ENCODE results near the gene KIF5A. TPM values are rescaled to one million over a fixed set of nuclear protein-coding genes. Genes with fewer than 3 reads are reported as not detected.
"Not testable (repeated sequence)": the region's sequence is repeated elsewhere in the genome, so short reads cannot be mapped to it uniquely, and the experiment has no call there.

The KIF5A gene
- polyA plus RNA-seq, 3 donors: 0.01 TPM; not detected in 2

- H3K4me2 ChIP-seq (replicated peaks; ENCODE audit: extremely low read depth, low read length, poor library complexity, severe bottlenecking): no peak overlapping the region
- Mint-ChIP-seq H3K27me3 (ENCODE audit: low read depth in 3 of 3) (peaks cover 16 to 32% (median 24%) of the 10 kb centered on the region in 3 donors), H3K27ac (no peak overlapping the region), H3K4me3 (no peak overlapping the region), H3K36me3 (no peaks in the 10 kb centered on the region), H3K9me3 (peaks cover 0 to 2% (median 0%) of the 10 kb centered on the region in 7 donors), H3K4me1 (no peaks in the 10 kb centered on the region)
- DNase-seq: no peak
- H3K9ac ChIP-seq (ENCODE audit: insufficient read depth, low read length, poor library complexity, severe bottlenecking): no peak overlapping the region
- intact Hi-C loops (cut with micrococcal nuclease): no loop called here
- H3K36me3 ChIP-seq (replicated peaks in 1 of 2; ENCODE audit: control insufficient read depth in 1 of 2, insufficient read depth in 2 of 2, low read length in 2 of 2): no peaks in the 10 kb centered on the region
- no peaks in the 10 kb centered on the region for H3K4me1 ChIP-seq (ENCODE audit: control insufficient read depth in 1 of 2, insufficient read depth in 2 of 2, low read length in 2 of 2)
- no peaks in the 10 kb centered on the region for H3K9me3 ChIP-seq (replicated peaks in 1 of 2; ENCODE audit: control insufficient read depth in 1 of 2, insufficient read depth in 1 of 2, low read length in 2 of 2)
- no peak for TF ChIP-seq CTCF (IDR thresholded peaks at IDR 0.05)
- H3K79me2 ChIP-seq (ENCODE audit: insufficient read depth, low read length): no peaks in the 10 kb centered on the region
- H2AFZ ChIP-seq (ENCODE audit: insufficient read depth, low read depth, low read length, poor library complexity, severe bottlenecking): no peak overlapping the region
- WGBS (ENCODE audit: insufficient coverage): no CpG with 5 or more reads among the region's 2 CpGs
- H3K4me3 ChIP-seq (replicated peaks in 1 of 3; ENCODE audit: low read depth in 2 of 3, low read length in 3 of 3): no peak overlapping the region
- peaks cover 0 to 10% of the 10 kb centered on the region in 2 donors for H3K27me3 ChIP-seq (ENCODE audit: control insufficient read depth in 2 of 2, insufficient read depth in 2 of 2, low read length in 2 of 2)
- no peaks in the 10 kb centered on the region for H4K20me1 ChIP-seq (ENCODE audit: insufficient read depth, low read length)
- H3K27ac ChIP-seq (ENCODE audit: low read depth in 1 of 2, low read length in 2 of 2): no peak overlapping the region
Measured at GRCh38 chr12:57560516-57560915, 10.7 kb downstream of the KIF5A start.

GRCh38 chr12:57561117-57561516, 11.3 kb downstream of the KIF5A start:
- H3K9me3 Mint-ChIP-seq; H3K4me2 ChIP-seq (replicated peaks; ENCODE audit: extremely low read depth, low read length, poor library complexity, severe bottlenecking); H4K20me1 ChIP-seq (ENCODE audit: insufficient read depth, low read length); H3K36me3 ChIP-seq (replicated peaks in 1 of 2; ENCODE audit: control insufficient read depth in 1 of 2, insufficient read depth in 2 of 2, low read length in 2 of 2); H3K79me2 ChIP-seq (ENCODE audit: insufficient read depth, low read length); DNase-seq; intact Hi-C loops (cut with micrococcal nuclease); H3K4me3 Mint-ChIP-seq; H3K9me3 ChIP-seq (replicated peaks in 1 of 2; ENCODE audit: control insufficient read depth in 1 of 2, insufficient read depth in 1 of 2, low read length in 2 of 2); H3K9ac ChIP-seq (ENCODE audit: insufficient read depth, low read length, poor library complexity, severe bottlenecking); H3K4me1 Mint-ChIP-seq; H3K4me1 ChIP-seq (ENCODE audit: control insufficient read depth in 1 of 2, insufficient read depth in 2 of 2, low read length in 2 of 2); H3K27ac ChIP-seq (ENCODE audit: low read depth in 1 of 2, low read length in 2 of 2); H3K36me3 Mint-ChIP-seq; H3K27ac Mint-ChIP-seq; H2AFZ ChIP-seq (ENCODE audit: insufficient read depth, low read depth, low read length, poor library complexity, severe bottlenecking); H3K27me3 ChIP-seq (ENCODE audit: control insufficient read depth in 2 of 2, insufficient read depth in 2 of 2, low read length in 2 of 2); H3K4me3 ChIP-seq (replicated peaks in 1 of 3; ENCODE audit: low read depth in 2 of 3, low read length in 3 of 3): not testable (repeated sequence)
- WGBS (ENCODE audit: insufficient coverage): no CpG with 5 or more reads among the region's 1 CpG
- peaks cover 16 to 28% (median 24%) of the 10 kb centered on the region in 3 donors for H3K27me3 Mint-ChIP-seq (ENCODE audit: low read depth in 3 of 3)

Measured in CD14-positive monocyte (primary cell).